GM10248 (cell line): ENCODE results near the gene POLR2L.

Source experiments
- CTCF ChIA-PET: fragments of 300-600 bp; sonication (Branson Sonifier 250); formaldehyde crosslinking; extraction: SDS; loops from one replicate; lab custom pipeline; 2021; ENCODE audit warnings: antibody characterized with exemption; lab: Yijun Ruan, JAX
- POLR2A ChIA-PET: fragments of 350-650 bp; sonication (Branson Sonifier 250); formaldehyde crosslinking; extraction: SDS; loops from one replicate; lab custom pipeline; 2020; ENCODE audit warnings: antibody characterized with exemption; lab: Yijun Ruan, JAX
- DNase-seq: peaks from one replicate; pipeline ENCODE4 v3.0.0; 2012; ENCODE audit errors: extremely low spot score
- CTCF ChIP-seq: IDR thresholded peaks from 2 replicates; pipeline ENCODE4 v1.5.1; 2012; ENCODE audit warnings: mild to moderate bottlenecking, low read depth; ENCODE audit errors: extremely low read depth, missing control alignments, control extremely low read depth

POLR2L gene

GRCh38 chr11:852762-853161 is 10.4 kb upstream of the POLR2L start:
- TF ChIP-seq CTCF: no peak
- no peak for DNase-seq
- POLR2A ChIA-PET: no interaction called here
- CTCF ChIA-PET: interaction anchor here (2.0 kb wide), 1 partner anchor 198 kb away, joined by 8 read pairs; no protein-coding TSS in a partner anchor

- DNase-seq: no peak
- POLR2A ChIA-PET: no interaction called here
- TF ChIP-seq CTCF: peak; percentile 25
- CTCF ChIA-PET: interaction anchor here (2.0 kb wide), 1 partner anchor 200 kb away, joined by 8 read pairs; no protein-coding TSS in a partner anchor
Observed at GRCh38 chr11:850775-851763, 8.7 kb upstream of the POLR2L start.

GRCh38 chr11:849951-850774 is 7.8 kb upstream of the POLR2L start:
- POLR2A ChIA-PET: interaction anchor here (0.6 kb wide), 1 partner anchor 31 kb away, joined by 4 read pairs; the partner anchor contains the start of gene PNPLA2
- CTCF ChIA-PET: no interaction called here
- TF ChIP-seq CTCF: no peak
- DNase-seq: no peak

GRCh38 chr11:849104-849824 is 6.9 kb upstream of the POLR2L start:
- DNase-seq: peak; percentile 64
- POLR2A ChIA-PET: interaction anchor here (0.6 kb wide), 1 partner anchor 30 kb away, joined by 4 read pairs; the partner anchor contains the start of gene PNPLA2
- no peak for TF ChIP-seq CTCF
- CTCF ChIA-PET: interaction anchor here (0.8 to 3.7 kb wide), 15 partner anchors 8 to 205 kb away, joined by 3 to 48 read pairs (median 5); no protein-coding TSS in a partner anchor

- peak; percentile 95 for TF ChIP-seq CTCF
- CTCF ChIA-PET: interaction anchor here (0.6 to 3.7 kb wide), 22 partner anchors 8 to 206 kb away, joined by 3 to 48 read pairs (median 5); no protein-coding TSS in a partner anchor
- peak; percentile 86 for DNase-seq
- POLR2A ChIA-PET: no interaction called here
Observed at GRCh38 chr11:848380-848931, 6.1 kb upstream of the POLR2L start.
